NCI-H524 (cell line): ENCODE measurements around the gene TADA3.

ENCODE experiments used
- DNase-seq, 2 experiments: peaks; one replicate each; lab custom pipeline; 2025; lab: John Stamatoyannopoulos, UW

The TADA3 gene

GRCh38 chr3:9792405-9793160, at the start of gene TADA3, which contains the start of gene ARPC4:
TSS of gene TADA3 (minus strand) at chr3:9792473. CDS start at chr3:9791466, 1,007 bp downstream.
TSS of gene ARPC4 (plus strand) at chr3:9793082. CDS start at chr3:9793122, 40 bp downstream.
- peak; percentile 92 to 94 for DNase-seq

GRCh38 chr3:9841015-9841414, 48.7 kb upstream of the TADA3 start:
- DNase-seq = no peak

GRCh38 chr3:9838856-9839255, 46.6 kb upstream of the TADA3 start:
- no peak for DNase-seq

- DNase-seq = no peak
Measured at GRCh38 chr3:9837701-9838582, 45.7 kb upstream of the TADA3 start.

GRCh38 chr3:9834520-9835380, 42.5 kb upstream of the TADA3 start:
- no peak for DNase-seq

DNA sequence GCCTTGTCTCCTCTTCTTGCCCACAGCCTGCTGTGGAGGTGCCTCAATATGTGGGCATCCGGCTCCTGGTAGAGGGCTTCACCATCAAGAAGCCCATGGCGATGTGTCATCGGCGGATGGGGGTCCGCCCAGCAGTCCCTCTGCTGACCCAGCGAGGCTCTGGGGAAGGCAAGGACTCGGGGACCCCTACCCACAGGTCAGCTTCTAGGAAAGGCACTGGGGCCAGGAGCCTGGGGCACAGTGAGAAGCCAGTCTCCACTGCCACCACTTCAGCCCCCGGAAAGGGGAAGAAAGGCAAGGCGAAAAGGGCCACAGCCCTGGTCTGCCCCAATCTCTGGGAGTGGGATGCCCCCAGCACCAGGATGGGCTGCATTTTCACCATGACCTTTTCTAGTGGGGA, 40.8 kb upstream of the TADA3 start:
- no peak for DNase-seq

DNA sequence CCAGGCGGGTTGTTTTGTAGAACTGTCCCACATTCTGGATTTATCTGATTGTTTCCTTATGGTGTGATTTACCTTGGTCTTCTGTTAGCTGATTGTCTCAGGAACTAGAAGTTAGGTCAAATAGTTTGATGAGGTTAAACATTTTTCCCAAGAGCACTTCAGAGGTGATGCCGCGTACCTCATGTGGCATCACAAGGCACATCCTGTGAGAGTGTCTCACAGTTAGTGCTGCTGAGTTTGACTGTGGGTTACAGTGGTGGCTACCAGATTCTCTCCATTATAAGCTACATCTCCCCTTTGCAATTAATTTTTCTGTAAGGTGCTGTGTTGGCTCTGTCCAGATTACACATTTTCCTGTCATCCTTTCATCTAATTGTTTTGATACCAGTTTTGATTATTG, 39.0 kb upstream of the TADA3 start:
- DNase-seq = no peak

DNA sequence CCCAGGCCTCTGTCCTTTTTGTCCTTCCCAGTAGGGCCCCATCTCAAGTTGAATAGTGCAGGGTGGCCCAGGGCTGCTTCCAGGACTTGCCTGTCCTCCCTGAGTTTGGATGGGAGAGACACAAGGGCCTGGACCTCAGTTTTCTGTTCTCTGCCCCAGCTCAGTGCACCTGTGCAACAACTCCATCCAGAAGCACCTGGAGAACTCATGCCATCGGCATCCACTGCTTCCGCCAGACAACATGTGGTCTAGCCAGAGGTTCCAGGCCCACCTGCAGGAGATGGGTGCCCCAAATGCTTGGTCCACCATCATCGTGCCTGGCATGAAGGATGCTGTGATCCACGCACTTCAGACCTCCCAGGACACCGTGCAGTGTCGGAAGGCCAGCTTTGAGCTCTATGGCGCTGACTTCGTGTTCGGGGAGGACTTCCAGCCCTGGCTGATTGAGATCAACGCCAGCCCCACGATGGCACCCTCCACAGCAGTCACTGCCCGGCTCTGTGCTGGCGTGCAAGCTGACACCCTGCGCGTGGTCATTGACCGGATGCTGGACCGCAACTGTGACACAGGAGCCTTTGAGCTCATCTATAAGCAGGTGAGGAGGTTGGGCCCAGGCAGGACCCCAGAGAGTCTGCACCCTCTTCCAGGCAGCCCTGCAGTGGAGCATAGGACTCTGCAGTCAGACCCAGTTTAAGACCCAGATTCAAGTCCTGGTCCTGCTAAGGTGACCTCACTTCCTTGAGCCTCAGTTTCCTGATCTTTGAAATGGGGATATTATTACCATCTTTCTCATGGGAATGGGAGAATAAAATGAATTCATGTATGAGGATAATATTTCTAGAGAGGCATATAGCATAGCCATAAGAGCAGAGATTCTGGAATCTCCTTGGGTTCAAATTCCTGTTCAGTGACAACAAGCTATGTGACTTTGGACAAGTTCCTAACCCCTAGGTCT, 36.8 kb upstream of the TADA3 start:
- DNase-seq = no peak

DNA sequence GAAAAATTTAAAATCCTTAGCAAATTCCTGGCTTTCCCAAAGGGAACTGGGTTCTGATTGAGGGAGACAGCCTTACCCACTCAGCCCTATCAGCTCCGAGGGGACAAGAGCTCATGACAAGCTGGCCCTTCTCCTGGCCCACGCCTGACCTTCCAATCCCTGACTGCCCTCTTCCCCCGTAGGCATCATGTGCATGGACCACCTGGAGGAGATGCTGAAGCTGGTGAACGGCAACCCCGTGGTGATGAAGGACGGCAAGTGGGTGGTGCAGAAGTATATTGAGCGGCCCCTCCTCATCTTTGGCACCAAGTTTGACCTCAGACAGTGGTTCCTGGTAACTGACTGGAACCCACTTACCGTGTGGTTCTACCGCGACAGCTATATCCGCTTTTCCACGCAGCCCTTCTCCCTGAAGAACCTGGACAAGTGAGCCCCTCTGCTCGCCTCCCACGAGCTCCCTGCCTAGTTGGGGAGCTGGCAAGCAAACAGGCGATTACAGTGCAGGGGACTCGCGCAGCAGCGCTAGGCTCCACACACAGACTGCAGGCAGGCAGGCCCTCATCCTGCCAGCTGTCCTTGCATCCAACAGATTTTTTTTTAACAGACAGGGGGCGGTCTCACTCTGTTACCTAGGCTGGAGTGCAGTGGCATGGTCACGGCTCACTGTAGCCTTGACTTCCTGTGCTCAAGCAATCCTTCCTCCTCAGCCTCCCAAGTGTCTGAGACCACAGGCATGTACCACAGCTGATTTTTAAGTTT, 34.7 kb upstream of the TADA3 start:
- DNase-seq = peak; percentile 16 to 60

DNA sequence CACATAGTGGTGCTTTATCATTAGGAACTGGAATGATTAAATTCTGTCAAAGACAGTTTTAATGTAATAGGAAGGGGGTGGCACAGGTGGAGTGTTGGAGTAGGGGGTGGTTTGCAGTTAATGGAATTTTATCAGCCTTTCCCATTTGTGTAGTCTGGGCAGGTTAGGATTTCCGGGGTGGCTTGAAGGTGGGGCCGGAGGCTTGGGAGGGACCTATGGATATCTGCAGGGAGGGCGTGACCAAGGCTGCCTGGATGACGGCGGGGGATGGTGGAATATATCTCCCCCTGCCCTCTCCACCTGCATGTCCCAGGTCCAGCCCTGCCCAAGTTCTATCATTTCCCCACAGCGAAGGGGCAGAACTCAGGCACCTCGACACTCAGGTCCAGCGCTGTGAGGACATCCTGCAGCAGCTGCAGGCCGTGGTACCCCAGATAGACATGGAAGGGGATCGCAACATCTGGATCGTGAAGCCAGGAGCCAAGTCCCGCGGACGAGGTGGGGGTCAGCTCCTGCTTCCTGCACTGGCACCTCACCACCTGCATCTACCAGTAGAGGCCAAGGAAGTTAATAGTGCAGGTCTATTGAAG, 33.3 kb upstream of the TADA3 start:
- no peak for DNase-seq

- DNase-seq = peak in 1 of 2 experiments; percentile 62
Measured at GRCh38 chr3:9820946-9821345, 28.7 kb upstream of the TADA3 start.

DNA sequence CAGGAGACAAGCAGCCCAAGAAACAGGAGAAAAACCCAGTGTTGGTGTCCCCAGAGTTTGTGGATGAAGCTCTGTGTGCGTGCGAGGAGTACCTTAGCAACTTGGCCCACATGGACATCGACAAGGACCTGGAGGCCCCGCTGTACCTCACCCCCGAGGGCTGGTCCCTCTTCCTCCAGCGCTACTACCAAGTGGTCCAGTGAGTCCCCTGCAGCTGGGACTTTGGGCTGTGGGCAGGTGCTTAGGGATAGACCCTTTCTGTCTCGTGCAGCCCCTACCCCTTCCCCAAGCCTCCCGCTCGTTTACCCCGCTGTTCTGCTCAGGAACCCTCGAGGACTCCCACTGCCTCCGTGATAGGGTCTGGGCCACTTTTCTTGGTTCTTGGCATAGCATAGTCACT, 28.3 kb upstream of the TADA3 start:
- no peak for DNase-seq

DNA sequence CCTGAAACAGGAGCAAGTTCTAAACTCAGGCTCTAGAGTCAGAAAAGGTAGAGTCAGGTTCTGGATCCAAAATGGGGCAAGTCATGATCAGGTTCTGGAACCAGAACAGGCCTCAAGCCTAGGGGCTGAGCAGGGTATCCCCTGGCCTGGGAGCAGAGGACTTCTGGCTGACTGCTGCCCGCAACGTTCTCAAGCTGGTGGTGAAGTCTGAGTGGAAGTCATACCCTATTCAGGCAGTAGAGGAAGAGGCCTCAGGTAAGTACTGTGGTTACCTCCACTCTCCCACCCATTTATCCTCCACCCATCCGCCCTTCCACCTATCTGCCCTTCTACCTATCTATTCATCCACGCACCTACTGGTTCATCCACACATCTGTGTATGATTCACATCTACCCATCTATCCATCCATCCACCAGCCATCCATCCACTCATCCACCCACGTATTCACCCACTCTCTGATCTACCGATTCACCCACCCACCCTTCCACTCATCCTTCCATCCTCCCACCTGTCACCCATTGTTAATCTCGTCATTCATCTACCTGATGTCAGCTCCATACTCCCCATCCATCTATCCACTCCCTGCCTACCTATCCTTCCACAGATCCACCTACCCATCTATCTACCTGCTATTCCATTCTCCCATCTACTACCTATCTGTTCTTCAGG, 26.5 kb upstream of the TADA3 start:
- no peak for DNase-seq

GRCh38 chr3:9817436-9817835, 25.2 kb upstream of the TADA3 start:
- no peak for DNase-seq

DNA sequence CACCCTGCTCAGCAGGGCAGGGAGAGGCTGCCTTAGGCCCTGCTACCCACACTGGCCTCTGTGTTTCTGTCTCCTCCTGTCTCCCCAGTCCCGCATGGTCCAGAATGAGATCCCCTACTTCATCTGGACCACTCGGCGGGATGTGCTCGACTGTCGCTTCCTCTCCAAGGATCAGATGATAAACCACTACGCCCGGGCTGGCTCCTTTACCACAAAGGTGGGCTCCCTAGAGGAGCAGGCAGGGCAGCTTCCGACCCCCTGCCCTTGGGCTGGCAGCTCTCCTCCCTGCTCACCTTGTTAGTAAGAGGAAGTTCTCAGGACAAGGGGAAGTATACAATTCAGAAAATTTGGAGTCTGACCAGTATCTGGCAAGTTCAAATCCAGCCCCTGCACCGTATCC, 23.7 kb upstream of the TADA3 start:
- DNase-seq = no peak

DNA sequence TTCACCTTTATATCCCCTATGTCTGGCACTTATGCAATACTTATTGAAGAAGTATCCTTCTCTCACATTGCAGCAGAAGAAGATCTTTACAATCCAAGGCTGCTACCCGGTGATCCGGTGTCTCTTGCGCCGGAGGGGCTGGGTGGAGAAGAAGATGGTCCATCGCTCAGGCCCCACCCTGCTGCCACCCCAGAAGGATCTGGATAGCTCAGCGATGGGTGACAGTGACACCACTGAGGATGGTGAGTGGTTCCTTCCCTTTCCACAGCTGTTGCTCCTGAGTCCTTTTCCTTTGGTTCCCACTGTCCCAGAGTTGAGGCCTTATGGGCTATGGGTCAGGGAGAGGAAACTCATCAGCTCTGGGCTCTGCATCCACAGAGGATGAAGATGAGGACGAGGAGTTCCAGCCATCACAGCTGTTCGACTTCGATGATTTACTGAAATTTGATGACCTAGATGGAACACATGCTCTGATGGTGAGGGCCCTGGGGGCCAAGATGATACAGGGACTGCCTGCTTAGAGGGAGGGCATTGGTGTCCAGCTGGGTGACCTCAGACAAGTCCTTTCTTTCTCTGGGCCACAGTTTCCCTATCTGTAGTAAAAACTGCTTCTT, 20.7 kb upstream of the TADA3 start:
- DNase-seq = no peak

- no peak for DNase-seq
Measured at GRCh38 chr3:9810846-9811245, 18.6 kb upstream of the TADA3 start.

DNA sequence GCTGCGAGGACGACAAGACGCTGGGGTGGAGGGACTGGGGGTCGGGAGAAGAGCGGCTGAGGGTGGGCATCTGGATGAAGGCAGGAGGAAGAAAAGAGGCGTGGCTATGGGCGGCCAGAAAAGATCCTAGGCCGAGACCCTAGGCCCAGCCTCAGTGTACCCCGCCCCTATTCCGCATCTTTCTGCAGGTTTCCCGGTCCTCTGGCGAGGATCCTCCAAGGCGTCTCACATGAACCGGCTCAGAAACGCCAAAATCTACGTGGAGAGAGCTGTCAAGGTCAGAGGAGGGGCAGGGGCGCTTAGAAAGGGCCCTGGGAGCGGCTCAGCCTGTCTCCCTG, 18.1 kb upstream of the TADA3 start:
- DNase-seq = no peak
